SK-N-SH treated with all-trans-retinoic acid at 6 μM for 48 hours (cell line): ENCODE data around the gene STC2.

Experiments
- CSDC2 ChIP-seq: fragments of 250-450 bp; sonication (Bioruptor Pico); IDR thresholded peaks from 2 replicates; pipeline ENCODE4 v1.5.0; 2020; ENCODE audit warnings: mild to moderate bottlenecking, moderate library complexity
- ISL1 ChIP-seq: fragments of 250-450 bp; sonication (Bioruptor Pico); IDR thresholded peaks from 2 replicates; pipeline ENCODE4 v2.1.2; 2022; ENCODE audit warnings: mild to moderate bottlenecking, moderate library complexity
- OSR1 ChIP-seq: fragments of 250-450 bp; sonication (Bioruptor Pico); IDR thresholded peaks from 2 replicates; pipeline ENCODE4 v1.8.0; 2022; ENCODE audit warnings: moderate library complexity, mild to moderate bottlenecking, inconsistent platforms
- PPARA ChIP-seq: fragments of 250-450 bp; sonication (Bioruptor Pico); IDR thresholded peaks from 2 replicates; pipeline ENCODE4 v1.5.0; 2020; ENCODE audit warnings: mild to moderate bottlenecking, borderline replicate concordance
- RARB ChIP-seq: fragments of 250-450 bp; sonication (Bioruptor Pico); IDR thresholded peaks from 2 replicates; pipeline ENCODE4 v1.8.0; 2021; ENCODE audit warnings: mild to moderate bottlenecking, moderate library complexity
- SNAI2 ChIP-seq: fragments of 250-450 bp; sonication (Bioruptor Pico); IDR thresholded peaks from 2 replicates; pipeline ENCODE4 v1.5.0; 2020; ENCODE audit warnings: mild to moderate bottlenecking, moderate library complexity
- ZFP30 ChIP-seq: fragments of 450-650 bp; formaldehyde crosslinking; IDR thresholded peaks from 2 replicates; pipeline ENCODE4 v1.5.0; 2022; ENCODE audit warnings: mild to moderate bottlenecking, moderate library complexity
- ZNF565 ChIP-seq: fragments of 450-650 bp; formaldehyde crosslinking; conservative IDR thresholded peaks from 2 replicates; pipeline ENCODE4 v1.5.0; 2020; ENCODE audit warnings: low read depth, mild to moderate bottlenecking, moderate library complexity
- TF ChIP-seq, protein P1 (sequence below): fragments of 250-450 bp; sonication (Bioruptor Pico); IDR thresholded peaks from 2 replicates; pipeline ENCODE4 v1.5.1; 2020; ENCODE audit warnings: low read depth, mild to moderate bottlenecking, moderate library complexity
- TF ChIP-seq, protein P2 (sequence below): fragments of 250-450 bp; sonication (Bioruptor Pico); IDR thresholded peaks from 2 replicates; pipeline ENCODE4 v1.5.0; 2020; ENCODE audit warnings: mild to moderate bottlenecking, moderate library complexity

DNA sequence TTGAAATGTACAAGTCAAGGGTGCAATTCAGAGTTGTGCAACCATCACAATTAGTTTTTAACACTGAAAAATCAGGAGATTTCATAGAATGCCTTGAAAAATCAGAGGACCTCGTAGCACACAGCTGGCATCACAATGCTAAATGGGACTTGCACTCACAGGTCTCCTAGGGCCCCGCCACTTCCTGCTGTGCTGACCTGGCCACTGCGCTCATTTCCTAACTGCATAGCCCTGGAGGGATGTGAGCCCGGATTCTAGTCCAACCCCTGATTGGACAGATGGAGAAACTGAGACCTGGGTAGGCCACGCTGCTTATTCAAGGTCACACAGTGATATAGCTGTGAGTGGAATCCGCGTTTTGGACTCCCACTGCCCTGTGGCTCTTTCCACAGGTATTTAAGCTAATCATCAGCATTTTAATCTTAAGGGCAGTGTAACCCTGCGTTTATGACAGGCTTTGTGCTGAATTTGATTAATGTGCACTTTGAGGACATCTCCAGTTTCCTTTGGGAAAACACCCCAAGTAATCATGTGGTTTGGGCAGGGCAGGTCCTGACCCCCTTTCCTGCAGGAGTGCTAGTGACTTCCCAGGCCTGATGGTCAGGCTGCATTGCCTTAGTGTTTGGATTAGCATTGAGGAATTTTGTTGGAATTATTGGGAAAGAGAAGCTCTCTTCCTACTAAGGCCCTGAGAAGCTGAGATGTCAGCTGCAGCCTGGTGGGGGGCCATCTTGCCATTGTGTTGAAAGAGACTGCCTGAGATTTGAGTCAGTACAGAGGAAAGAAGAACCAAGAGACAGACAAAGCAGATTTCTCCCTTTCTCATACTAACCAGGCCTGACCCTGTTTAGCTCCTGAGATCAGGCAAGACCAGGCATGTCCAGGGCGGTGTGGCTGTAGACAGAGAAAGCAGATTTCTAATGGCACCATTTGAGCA, 36.2 kb downstream of the STC2 start:
- TF ChIP-seq ZNF565 (no peak), SNAI2 (CRISPR knock-in tag) (no peak), RARB (CRISPR knock-in tag) (no peak), PPARA (CRISPR knock-in tag) (no peak), ZFP30 (CRISPR knock-in tag) (no peak), ISL1 (CRISPR knock-in tag) (no peak), CSDC2 (CRISPR knock-in tag) (no peak), OSR1 (CRISPR knock-in tag) (no peak)
- TF ChIP-seq, protein P1, sequence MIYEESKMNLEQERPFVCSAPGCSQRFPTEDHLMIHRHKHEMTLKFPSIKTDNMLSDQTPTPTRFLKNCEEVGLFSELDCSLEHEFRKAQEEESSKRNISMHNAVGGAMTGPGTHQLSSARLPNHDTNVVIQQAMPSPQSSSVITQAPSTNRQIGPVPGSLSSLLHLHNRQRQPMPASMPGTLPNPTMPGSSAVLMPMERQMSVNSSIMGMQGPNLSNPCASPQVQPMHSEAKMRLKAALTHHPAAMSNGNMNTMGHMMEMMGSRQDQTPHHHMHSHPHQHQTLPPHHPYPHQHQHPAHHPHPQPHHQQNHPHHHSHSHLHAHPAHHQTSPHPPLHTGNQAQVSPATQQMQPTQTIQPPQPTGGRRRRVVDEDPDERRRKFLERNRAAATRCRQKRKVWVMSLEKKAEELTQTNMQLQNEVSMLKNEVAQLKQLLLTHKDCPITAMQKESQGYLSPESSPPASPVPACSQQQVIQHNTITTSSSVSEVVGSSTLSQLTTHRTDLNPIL (CRISPR knock-in tag) = no peak
- TF ChIP-seq, protein P2, sequence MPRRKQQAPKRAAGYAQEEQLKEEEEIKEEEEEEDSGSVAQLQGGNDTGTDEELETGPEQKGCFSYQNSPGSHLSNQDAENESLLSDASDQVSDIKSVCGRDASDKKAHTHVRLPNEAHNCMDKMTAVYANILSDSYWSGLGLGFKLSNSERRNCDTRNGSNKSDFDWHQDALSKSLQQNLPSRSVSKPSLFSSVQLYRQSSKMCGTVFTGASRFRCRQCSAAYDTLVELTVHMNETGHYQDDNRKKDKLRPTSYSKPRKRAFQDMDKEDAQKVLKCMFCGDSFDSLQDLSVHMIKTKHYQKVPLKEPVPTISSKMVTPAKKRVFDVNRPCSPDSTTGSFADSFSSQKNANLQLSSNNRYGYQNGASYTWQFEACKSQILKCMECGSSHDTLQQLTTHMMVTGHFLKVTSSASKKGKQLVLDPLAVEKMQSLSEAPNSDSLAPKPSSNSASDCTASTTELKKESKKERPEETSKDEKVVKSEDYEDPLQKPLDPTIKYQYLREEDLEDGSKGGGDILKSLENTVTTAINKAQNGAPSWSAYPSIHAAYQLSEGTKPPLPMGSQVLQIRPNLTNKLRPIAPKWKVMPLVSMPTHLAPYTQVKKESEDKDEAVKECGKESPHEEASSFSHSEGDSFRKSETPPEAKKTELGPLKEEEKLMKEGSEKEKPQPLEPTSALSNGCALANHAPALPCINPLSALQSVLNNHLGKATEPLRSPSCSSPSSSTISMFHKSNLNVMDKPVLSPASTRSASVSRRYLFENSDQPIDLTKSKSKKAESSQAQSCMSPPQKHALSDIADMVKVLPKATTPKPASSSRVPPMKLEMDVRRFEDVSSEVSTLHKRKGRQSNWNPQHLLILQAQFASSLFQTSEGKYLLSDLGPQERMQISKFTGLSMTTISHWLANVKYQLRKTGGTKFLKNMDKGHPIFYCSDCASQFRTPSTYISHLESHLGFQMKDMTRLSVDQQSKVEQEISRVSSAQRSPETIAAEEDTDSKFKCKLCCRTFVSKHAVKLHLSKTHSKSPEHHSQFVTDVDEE (CRISPR knock-in tag) = no peak
